GM21360 (cell line): Measurements from ENCODE around the gene ADCYAP1R1.

Experiments used
- ATAC-seq: cut with Tn5 transposase; IDR thresholded peaks from one replicate; pipeline ENCODE4 v1.9.1; 2021; ENCODE audit warnings: mild to moderate bottlenecking, moderate library complexity; ENCODE audit not compliant: unreplicated experiment

Gene ADCYAP1R1

GRCh38 chr7:31066516-31067130 is 14.5 kb downstream of the ADCYAP1R1 start:
- no peak for ATAC-seq

GRCh38 chr7:31067491-31067890 is 15.4 kb downstream of the ADCYAP1R1 start:
- no peak for ATAC-seq

GRCh38 chr7:31068006-31068675 is 16.0 kb downstream of the ADCYAP1R1 start:
- ATAC-seq = no peak

DNA sequence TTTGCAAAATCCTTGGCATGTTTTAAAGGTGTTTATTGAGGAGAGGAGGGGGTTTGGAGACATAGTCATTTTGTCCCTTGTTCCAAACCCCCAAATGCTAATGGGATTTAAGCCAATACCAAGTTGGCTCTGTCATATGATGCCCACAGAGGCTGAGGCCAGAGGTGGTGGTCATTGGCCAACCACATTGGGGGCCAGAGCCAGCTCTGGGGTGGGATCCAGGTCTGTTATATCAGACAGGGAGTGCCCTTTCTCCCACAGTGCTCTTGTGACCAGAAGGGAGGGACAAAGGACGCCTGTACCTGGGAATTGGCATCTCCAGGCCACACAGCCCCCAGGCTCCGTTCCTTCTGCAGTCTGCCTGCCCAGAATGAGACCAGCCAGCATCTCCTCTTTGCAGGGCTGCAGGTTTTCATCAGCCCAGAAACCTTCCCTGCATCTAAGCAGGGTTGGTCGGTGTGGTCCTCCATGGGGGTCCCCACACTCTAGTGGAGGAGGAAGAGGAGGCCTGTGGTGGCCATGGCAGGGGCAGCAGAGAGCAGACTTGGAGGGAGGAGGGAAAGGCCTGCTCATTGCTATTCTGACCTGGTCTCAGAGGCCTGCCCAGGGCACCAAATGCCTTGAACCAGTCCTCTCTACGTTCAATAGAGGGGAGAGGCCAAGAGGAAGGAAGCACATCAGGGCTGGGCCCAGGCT is 17.9 kb downstream of the ADCYAP1R1 start:
- ATAC-seq = no peak

DNA sequence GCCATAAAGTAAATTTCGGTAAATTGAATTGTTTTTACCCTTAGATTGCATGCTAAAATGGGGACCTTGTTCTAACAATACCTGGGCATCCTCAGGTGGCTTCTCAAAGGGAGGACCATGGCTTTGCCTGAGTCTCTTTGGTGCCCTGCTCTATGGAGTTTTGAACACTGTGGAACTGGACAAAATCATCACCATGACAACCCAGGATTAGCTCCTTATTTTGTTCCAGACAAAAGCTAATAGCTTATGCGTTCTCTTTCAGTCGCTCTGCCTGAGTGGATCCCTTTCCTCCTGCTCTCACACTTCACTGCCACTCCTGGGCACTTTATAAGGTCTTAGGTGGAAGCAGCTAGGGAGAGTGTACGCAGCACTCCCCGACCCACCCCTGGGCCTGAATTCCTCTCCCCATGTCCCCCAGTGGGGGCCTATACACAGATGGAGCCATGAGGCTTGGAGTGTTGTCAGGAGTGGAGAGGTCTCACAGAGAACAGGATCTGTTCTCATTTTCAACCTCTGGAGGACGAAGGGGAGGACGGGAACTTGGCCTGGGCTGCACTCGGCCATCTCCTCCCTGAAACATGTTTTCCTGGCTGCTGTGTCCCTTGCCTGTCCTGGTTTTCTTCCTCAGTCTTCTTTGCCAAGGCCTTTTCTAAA is 19.0 kb downstream of the ADCYAP1R1 start:
- ATAC-seq = no peak

- no peak for ATAC-seq
These were observed 19.5 kb downstream of the ADCYAP1R1 start for GRCh38 chr7:31071645-31072029.

- no peak for ATAC-seq
These were observed 21.4 kb downstream of the ADCYAP1R1 start for GRCh38 chr7:31073326-31074119.

DNA sequence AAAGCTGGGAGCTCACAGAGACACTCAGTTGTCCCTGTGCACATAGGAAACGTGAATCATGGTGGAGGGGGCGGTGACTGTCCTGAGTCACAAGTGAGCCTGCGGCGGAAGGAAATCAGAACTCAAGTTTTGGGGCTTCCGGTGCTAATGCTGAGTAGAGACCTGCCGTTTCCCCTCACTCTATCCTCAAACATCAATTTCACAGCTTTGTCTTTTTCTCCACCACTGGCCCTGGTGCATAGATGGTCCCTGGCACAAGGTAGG is 21.9 kb downstream of the ADCYAP1R1 start:
- ATAC-seq = no peak

GRCh38 chr7:31074403-31075085 is 22.4 kb downstream of the ADCYAP1R1 start:
- ATAC-seq = no peak

DNA sequence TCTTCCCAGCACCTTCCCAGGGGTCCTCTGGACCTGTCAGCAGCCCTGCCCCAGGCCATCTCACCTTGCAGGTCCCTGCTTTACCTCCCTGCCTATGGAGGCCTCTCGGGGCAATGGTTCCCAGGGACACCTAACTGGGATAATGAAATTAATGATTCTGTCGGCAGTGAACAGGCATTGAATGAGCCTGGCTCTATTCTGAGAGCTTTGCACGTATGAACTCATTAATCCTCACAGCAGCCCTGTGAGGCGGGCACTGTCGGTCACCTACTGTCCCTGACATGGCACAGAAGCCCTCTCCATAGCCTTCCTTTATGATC is 22.9 kb downstream of the ADCYAP1R1 start:
- no peak for ATAC-seq

- no peak for ATAC-seq
These were observed 23.9 kb downstream of the ADCYAP1R1 start for GRCh38 chr7:31076051-31076450.

GRCh38 chr7:31076641-31077310 is 24.7 kb downstream of the ADCYAP1R1 start:
- no peak for ATAC-seq

GRCh38 chr7:31077484-31078362 is 25.6 kb downstream of the ADCYAP1R1 start:
- ATAC-seq = no peak

DNA sequence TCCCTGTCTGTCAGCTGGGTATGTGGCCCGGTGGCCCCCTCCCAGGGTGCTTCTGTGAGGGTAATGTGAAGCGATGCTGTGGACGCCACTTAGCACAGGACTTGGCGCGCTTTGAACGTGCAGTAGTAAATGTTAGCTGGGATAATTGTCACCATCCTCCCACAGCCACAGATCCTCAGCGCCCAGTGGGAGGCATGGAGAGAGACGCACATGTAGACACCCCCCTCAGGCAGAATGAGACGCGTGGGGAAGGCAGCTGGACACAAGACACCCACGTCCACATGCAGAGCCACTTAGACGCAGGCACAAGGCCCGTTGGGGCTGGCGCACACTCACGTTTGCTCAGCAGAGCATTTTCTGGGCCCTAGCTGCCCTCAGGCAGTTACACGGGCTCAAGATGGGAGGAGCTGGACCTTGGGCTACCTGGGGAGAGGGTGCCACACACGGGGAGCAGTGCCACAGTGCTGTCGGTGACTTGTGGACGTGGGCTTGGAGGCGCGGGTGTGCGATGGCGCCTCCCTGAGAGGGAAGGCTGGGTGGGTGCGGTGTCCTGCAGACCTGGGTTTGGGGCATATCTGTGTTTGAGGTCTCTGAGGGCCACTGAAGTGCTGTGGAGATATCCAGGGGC is 26.4 kb downstream of the ADCYAP1R1 start:
- no peak for ATAC-seq

DNA sequence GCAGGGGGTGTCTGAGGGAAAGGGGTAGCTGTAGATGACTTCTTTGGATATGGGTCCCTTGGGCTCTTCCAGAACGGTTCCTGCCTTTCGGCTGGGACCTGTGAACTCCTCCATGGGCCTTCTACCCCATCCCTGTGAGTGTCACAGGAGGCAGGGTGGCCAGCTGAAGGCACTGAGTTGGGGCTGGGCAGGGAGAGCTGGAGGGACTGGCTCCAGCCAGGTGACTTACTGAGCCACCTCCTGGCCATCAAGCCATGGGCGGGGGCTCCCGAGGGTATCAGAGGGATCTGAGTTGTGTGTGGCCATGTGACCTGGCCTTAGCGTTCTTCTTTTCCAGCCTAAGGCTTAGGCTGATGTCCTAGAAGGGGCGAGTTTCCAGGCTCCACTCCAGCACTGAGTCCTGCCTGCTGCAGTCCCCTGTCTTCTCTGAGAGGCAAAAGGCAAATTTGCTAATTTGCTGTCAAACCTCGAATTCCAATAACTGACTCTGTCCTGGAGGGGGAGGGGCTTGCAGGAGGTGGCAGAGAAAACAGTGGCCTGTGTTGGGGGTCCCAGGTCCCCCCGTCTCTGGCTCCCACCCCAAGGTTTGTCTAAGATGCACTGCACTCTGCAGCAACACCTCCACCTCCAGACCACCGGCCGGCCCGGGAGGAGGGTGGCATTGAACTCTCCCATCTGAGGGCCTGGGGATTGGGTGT is 27.2 kb downstream of the ADCYAP1R1 start:
- no peak for ATAC-seq

- ATAC-seq = no peak
These were observed 27.9 kb downstream of the ADCYAP1R1 start for GRCh38 chr7:31079824-31080511.

GRCh38 chr7:31080763-31081162 is 28.7 kb downstream of the ADCYAP1R1 start:
- no peak for ATAC-seq

DNA sequence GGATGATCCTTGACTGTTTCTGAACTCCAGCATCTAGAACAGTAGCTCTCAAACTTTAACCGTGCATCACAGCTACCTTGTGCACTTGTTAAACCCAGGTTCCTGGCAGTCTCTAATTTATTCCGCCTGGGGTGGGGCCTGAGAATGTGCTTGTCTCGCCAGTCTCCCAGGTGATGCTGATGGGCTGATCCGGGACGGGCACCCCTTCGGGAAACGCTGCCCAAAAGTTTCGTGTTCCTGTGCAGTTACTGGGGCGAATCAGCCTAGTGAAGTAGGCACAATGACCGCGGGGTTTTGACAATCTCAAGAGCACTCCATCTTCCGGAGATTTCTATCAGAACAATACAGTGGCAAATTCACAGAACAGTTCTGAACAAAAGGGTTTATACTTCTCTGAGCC is 29.9 kb downstream of the ADCYAP1R1 start:
- ATAC-seq = no peak
